GM12891 (cell line): ENCODE results near the gene HOXD10.

Experiments
- DNase-seq: peaks from one replicate; pipeline ENCODE4 v3.0.0; 2011; ENCODE audit warnings: low spot score; ENCODE audit not compliant: insufficient read length
- FAIRE-seq: peaks from 2 replicates; lab custom pipeline; 2011; peaks lifted over from hg19 to GRCh38; lab: Jason Lieb, UNC
- PAX5 ChIP-seq: IDR thresholded peaks from 2 replicates; pipeline ENCODE4 v1.6.1; 2011; ENCODE audit warnings: low read length, moderate library complexity, mild to moderate bottlenecking; ENCODE audit not compliant: insufficient read depth, severe bottlenecking
- POLR2A ChIP-seq: IDR thresholded peaks from 2 replicates; pipeline ENCODE4 v1.6.1; 2011; ENCODE audit warnings: low read depth, low read length, control low read depth
- POLR2AphosphoS5 ChIP-seq: IDR thresholded peaks from 2 replicates; pipeline ENCODE4 v1.6.1; 2011; ENCODE audit warnings: low read depth, low read length, control low read depth
- POU2F2 ChIP-seq: IDR thresholded peaks from 2 replicates; pipeline ENCODE4 v1.6.1; 2011; ENCODE audit warnings: low read depth, mild to moderate bottlenecking, control low read depth, low read length, moderate library complexity
- SPI1 ChIP-seq: IDR thresholded peaks from 2 replicates; pipeline ENCODE4 v1.6.1; 2011; ENCODE audit warnings: low read depth, low read length, control low read depth
- TAF1 ChIP-seq: IDR thresholded peaks from 2 replicates; pipeline ENCODE4 v1.6.1; 2011; ENCODE audit warnings: low read depth, low read length, control low read depth

The HOXD10 gene

GRCh38 chr2:176088048-176088936, 28.3 kb upstream of the HOXD10 start:
- FAIRE-seq (peak; percentile 50), DNase-seq (peak; percentile 58)
- TF ChIP-seq TAF1 (no peak), PAX5 (no peak), SPI1 (no peak), POLR2AphosphoS5 (no peak), POLR2A (no peak), POU2F2 (no peak)

GRCh38 chr2:176088937-176089842, 27.4 kb upstream of the HOXD10 start:
- no peak for TF ChIP-seq TAF1
- TF ChIP-seq POU2F2 = no peak
- TF ChIP-seq POLR2A = no peak
- no peak for TF ChIP-seq PAX5
- no peak for TF ChIP-seq SPI1
- TF ChIP-seq POLR2AphosphoS5 = no peak
- no peak for DNase-seq
- no peak for FAIRE-seq

- DNase-seq (no peak), FAIRE-seq (no peak)
- TF ChIP-seq TAF1 (no peak), POLR2A (no peak), PAX5 (no peak), SPI1 (no peak), POU2F2 (no peak), POLR2AphosphoS5 (no peak)
Measured at GRCh38 chr2:176089843-176090395, 26.7 kb upstream of the HOXD10 start.

- TF ChIP-seq SPI1 = no peak
- TF ChIP-seq POLR2A = no peak
- no peak for TF ChIP-seq POU2F2
- no peak for TF ChIP-seq TAF1
- DNase-seq (no peak), FAIRE-seq (no peak)
Measured at GRCh38 chr2:176090862-176091261, 25.7 kb upstream of the HOXD10 start.

GRCh38 chr2:176091329-176092258, 25.0 kb upstream of the HOXD10 start:
- no peak for FAIRE-seq
- TF ChIP-seq PAX5 (no peak), POU2F2 (no peak), TAF1 (no peak), POLR2AphosphoS5 (no peak), SPI1 (no peak), POLR2A (no peak)
- no peak for DNase-seq

GRCh38 chr2:176092270-176093144, 24.1 kb upstream of the HOXD10 start, which contains the start of gene HOXD13:
Gene HOXD13 (plus strand): TSS chr2:176092721. CDS start chr2:176092891, 170 bp downstream.
- DNase-seq = no peak
- no peak for FAIRE-seq
- TF ChIP-seq POU2F2 = no peak
- TF ChIP-seq SPI1 = no peak
- no peak for TF ChIP-seq POLR2A
- TF ChIP-seq TAF1 = no peak
- TF ChIP-seq POLR2AphosphoS5 = no peak
- no peak for TF ChIP-seq PAX5

- DNase-seq (no peak), FAIRE-seq (no peak)
- no peak for TF ChIP-seq POU2F2
- no peak for TF ChIP-seq POLR2AphosphoS5
- no peak for TF ChIP-seq SPI1
Measured at GRCh38 chr2:176093145-176093897, 23.3 kb upstream of the HOXD10 start.
